Activated CD8-positive, alpha-beta T cell treated with anti-CD3 and anti-CD28 coated beads, Interleukin-2, amount 10 ng/mL, durations not matched to agents 7 days and 5 days (primary cell): ENCODE measurements around the gene COX14. TPM values are rescaled to one million over a fixed set of nuclear protein-coding genes. Genes with fewer than 3 reads are reported as not detected.

Source experiments
- ATAC-seq: fragments of 150-1000 bp; cut with Tn5 transposase; one replicate; pipeline ENCODE4 v1.10.0; 2021; ENCODE audit warnings: moderate library complexity
- CTCF ChIA-PET: fragments of 350-600 bp; sonication (Branson Sonifier 250); formaldehyde crosslinking; loops from one replicate; lab custom pipeline; 2021; ENCODE audit warnings: antibody characterized with exemption; lab: Charles Lee
- POLR2A ChIA-PET: fragments of 350-600 bp; sonication (Branson Sonifier 250); formaldehyde crosslinking; loops from one replicate; lab custom pipeline; 2021; ENCODE audit warnings: antibody characterized with exemption; lab: Charles Lee
- DNase-seq: peaks from one replicate; pipeline ENCODE4 v3.0.0-alpha.2; 2020
- H3K27ac Mint-ChIP-seq: one replicate; pipeline ENCODE4 v1.8.0; 2021; ENCODE audit warnings: mild to moderate bottlenecking, mixed read lengths
- H3K27me3 Mint-ChIP-seq: one replicate; pipeline ENCODE4 v1.8.0; 2021; ENCODE audit warnings: low read depth, mixed read lengths
- H3K36me3 Mint-ChIP-seq: one replicate; pipeline ENCODE4 v1.8.0; 2021; ENCODE audit warnings: low read depth, mixed read lengths
- H3K4me1 Mint-ChIP-seq: one replicate; pipeline ENCODE4 v1.8.0; 2021; ENCODE audit warnings: low read depth, mixed read lengths
- H3K4me3 Mint-ChIP-seq: one replicate; pipeline ENCODE4 v1.8.0; 2021; ENCODE audit warnings: mild to moderate bottlenecking, mixed read lengths
- H3K9me3 Mint-ChIP-seq: one replicate; pipeline ENCODE4 v1.8.0; 2022; ENCODE audit warnings: mixed read lengths; ENCODE audit not compliant: insufficient read depth
- total RNA-seq, 2 experiments: library from RNA; stranded (reverse); gene quantifications; one replicate each; pipeline ENCODE4 v1.2.3, GENCODE V29; 2021

The COX14 gene
- total RNA-seq, 2 experiments from 2014 or later = 50.0 to 51.6 TPM

- ChIA-PET POLR2A (no interaction called here), CTCF (interaction anchor here (0.8 to 4.5 kb wide), 2 partner anchors 10 to 31 kb away, joined by 5 to 42 read pairs; partner anchors contain the start of gene COX14)
- DNase-seq (no peak), ATAC-seq (no peak)
- H3K27ac Mint-ChIP-seq = no peak overlapping the region
- H3K4me3 Mint-ChIP-seq = no peak overlapping the region
- H3K27me3 Mint-ChIP-seq = no peaks in the 10 kb centered on the region
- H3K4me1 Mint-ChIP-seq = no peaks in the 10 kb centered on the region
- H3K9me3 Mint-ChIP-seq = no peaks in the 10 kb centered on the region
- H3K36me3 Mint-ChIP-seq = peaks cover 39% of the 10 kb centered on the region
These were observed 10.4 kb upstream of the COX14 start for GRCh38 chr12:50101663-50102062.

- Mint-ChIP-seq H3K4me1 (no peaks in the 10 kb centered on the region), H3K9me3 (no peaks in the 10 kb centered on the region), H3K27me3 (no peaks in the 10 kb centered on the region), H3K36me3 (peaks cover 35% of the 10 kb centered on the region), H3K4me3 (no peak overlapping the region), H3K27ac (no peak overlapping the region)
- ATAC-seq (no peak), DNase-seq (no peak)
- POLR2A ChIA-PET = no interaction called here
- CTCF ChIA-PET = interaction anchor here (0.8 to 4.5 kb wide), 4 partner anchors 9 to 73 kb away, joined by 5 to 42 read pairs (median 7); partner anchors contain the start of gene COX14
These were observed 9.9 kb upstream of the COX14 start for GRCh38 chr12:50102131-50102531.

GRCh38 chr12:50102646-50103309 lies 9.3 kb upstream of the COX14 start:
- no peaks in the 10 kb centered on the region for H3K4me1 Mint-ChIP-seq
- ATAC-seq (no peak), DNase-seq (no peak)
- H3K36me3 Mint-ChIP-seq = peaks cover 35% of the 10 kb centered on the region
- CTCF ChIA-PET = interaction anchor here (0.7 to 4.5 kb wide), 6 partner anchors 8 to 136 kb away, joined by 3 to 42 read pairs (median 5); partner anchors contain the start of genes COX14 and SMARCD1
- no peak overlapping the region for H3K27ac Mint-ChIP-seq
- H3K9me3 Mint-ChIP-seq = no peaks in the 10 kb centered on the region
- POLR2A ChIA-PET = interaction anchor here (1.4 kb wide), 1 partner anchor 9 kb away, joined by 6 read pairs; the partner anchor contains the start of gene COX14
- H3K27me3 Mint-ChIP-seq = no peaks in the 10 kb centered on the region
- H3K4me3 Mint-ChIP-seq = no peak overlapping the region

GRCh38 chr12:50103351-50103750 lies 8.7 kb upstream of the COX14 start:
- peaks cover 29% of the 10 kb centered on the region for H3K36me3 Mint-ChIP-seq
- H3K4me1 Mint-ChIP-seq = no peaks in the 10 kb centered on the region
- H3K9me3 Mint-ChIP-seq = no peaks in the 10 kb centered on the region
- DNase-seq = no peak
- CTCF ChIA-PET = interaction anchor here (0.7 to 4.5 kb wide), 7 partner anchors 8 to 136 kb away, joined by 3 to 42 read pairs (median 4); partner anchors contain the start of genes COX14 and SMARCD1
- no peaks in the 10 kb centered on the region for H3K27me3 Mint-ChIP-seq
- H3K4me3 Mint-ChIP-seq = no peak overlapping the region
- no peak for ATAC-seq
- POLR2A ChIA-PET = interaction anchor here (0.7 to 1.4 kb wide), 3 partner anchors 9 to 23 kb away, joined by 3 to 6 read pairs (median 3); partner anchors contain the start of gene COX14
- no peak overlapping the region for H3K27ac Mint-ChIP-seq

GRCh38 chr12:50103767-50104321 lies 8.2 kb upstream of the COX14 start, which contains the start of gene GPD1:
GPD1 (plus strand) TSS chr12:50104008; CDS start chr12:50104051, 43 bp downstream.
- no peak within 1 kb of the TSS for H3K27ac Mint-ChIP-seq
- no peaks in the 10 kb centered on the region for H3K4me1 Mint-ChIP-seq
- peaks cover 24% of the 10 kb centered on the region for H3K36me3 Mint-ChIP-seq
- H3K9me3 Mint-ChIP-seq = no peaks in the 10 kb centered on the region
- ChIA-PET CTCF (interaction anchor here (0.7 to 4.5 kb wide), 7 partner anchors 7 to 137 kb away, joined by 3 to 42 read pairs (median 4); partner anchors contain the start of genes COX14 and SMARCD1), POLR2A (interaction anchor here (0.7 to 1.4 kb wide), 3 partner anchors 8 to 22 kb away, joined by 3 to 6 read pairs (median 3); partner anchors contain the start of gene COX14)
- DNase-seq = no peak
- H3K4me3 Mint-ChIP-seq = no peak within 1 kb of the TSS
- no peaks in the 10 kb centered on the region for H3K27me3 Mint-ChIP-seq
- peak; percentile 50 for ATAC-seq

- peaks cover 16% of the 10 kb centered on the region for H3K36me3 Mint-ChIP-seq
- DNase-seq (no peak), ATAC-seq (no peak)
- H3K4me1 Mint-ChIP-seq = no peaks in the 10 kb centered on the region
- no peaks in the 10 kb centered on the region for H3K27me3 Mint-ChIP-seq
- H3K4me3 Mint-ChIP-seq = no peak overlapping the region
- POLR2A ChIA-PET = interaction anchor here (0.8 kb wide), 1 partner anchor 21 kb away, joined by 3 read pairs; no protein-coding TSS in a partner anchor
- H3K9me3 Mint-ChIP-seq = no peaks in the 10 kb centered on the region
- CTCF ChIA-PET = interaction anchor here (1.0 to 4.5 kb wide), 5 partner anchors 6 to 71 kb away, joined by 3 to 42 read pairs (median 4); partner anchors contain the start of gene COX14
- no peak overlapping the region for H3K27ac Mint-ChIP-seq
These were observed 7.3 kb upstream of the COX14 start for GRCh38 chr12:50104417-50105366.

- peaks cover 7% of the 10 kb centered on the region for H3K36me3 Mint-ChIP-seq
- H3K9me3 Mint-ChIP-seq = no peaks in the 10 kb centered on the region
- no peak overlapping the region for H3K4me3 Mint-ChIP-seq
- ChIA-PET POLR2A (interaction anchor here (0.5 kb wide), 1 partner anchor 46 kb away, joined by 3 read pairs; no protein-coding TSS in a partner anchor), CTCF (interaction anchor here (0.7 kb wide), 1 partner anchor 31 kb away, joined by 3 read pairs; no protein-coding TSS in a partner anchor)
- no peak overlapping the region for H3K27ac Mint-ChIP-seq
- H3K27me3 Mint-ChIP-seq = no peaks in the 10 kb centered on the region
- DNase-seq (no peak), ATAC-seq (no peak)
- H3K4me1 Mint-ChIP-seq = peaks cover 9% of the 10 kb centered on the region
These were observed 6.1 kb upstream of the COX14 start for GRCh38 chr12:50105913-50106450.

GRCh38 chr12:50106907-50107306 lies 5.1 kb upstream of the COX14 start:
- H3K27me3 Mint-ChIP-seq = no peaks in the 10 kb centered on the region
- no peak overlapping the region for H3K27ac Mint-ChIP-seq
- ATAC-seq (no peak), DNase-seq (no peak)
- CTCF ChIA-PET = interaction anchor here (1.2 kb wide), 1 partner anchor 140 kb away, joined by 3 read pairs; no protein-coding TSS in a partner anchor
- H3K36me3 Mint-ChIP-seq = peaks cover under 1% of the 10 kb centered on the region
- no peak overlapping the region for H3K4me3 Mint-ChIP-seq
- POLR2A ChIA-PET = no interaction called here
- no peaks in the 10 kb centered on the region for H3K9me3 Mint-ChIP-seq
- H3K4me1 Mint-ChIP-seq = peaks cover 14% of the 10 kb centered on the region

GRCh38 chr12:50107416-50108268 lies 4.4 kb upstream of the COX14 start:
- no peak for ATAC-seq
- peaks cover 14% of the 10 kb centered on the region for H3K4me1 Mint-ChIP-seq
- H3K9me3 Mint-ChIP-seq = no peaks in the 10 kb centered on the region
- H3K27ac Mint-ChIP-seq = no peak overlapping the region
- CTCF ChIA-PET = interaction anchor here (0.6 to 7.0 kb wide), 7 partner anchors 19 to 140 kb away, joined by 3 to 141 read pairs (median 3); no protein-coding TSS in a partner anchor
- POLR2A ChIA-PET = interaction anchor here (0.5 kb wide), 1 partner anchor 113 kb away, joined by 3 read pairs; no protein-coding TSS in a partner anchor
- DNase-seq = no peak
- no peaks in the 10 kb centered on the region for H3K27me3 Mint-ChIP-seq
- H3K4me3 Mint-ChIP-seq = no peak overlapping the region
- peaks cover 3% of the 10 kb centered on the region for H3K36me3 Mint-ChIP-seq

GRCh38 chr12:50109319-50109718 lies 2.7 kb upstream of the COX14 start:
- ATAC-seq (no peak), DNase-seq (no peak)
- CTCF ChIA-PET = interaction anchor here (1.9 to 7.0 kb wide), 7 partner anchors 16 to 140 kb away, joined by 6 to 144 read pairs (median 49); partner anchors contain the start of genes CERS5 and SMARCD1
- peaks cover 6% of the 10 kb centered on the region for H3K36me3 Mint-ChIP-seq
- H3K27ac Mint-ChIP-seq = no peak overlapping the region
- H3K4me1 Mint-ChIP-seq = peaks cover 25% of the 10 kb centered on the region
- POLR2A ChIA-PET = no interaction called here
- H3K27me3 Mint-ChIP-seq = no peaks in the 10 kb centered on the region
- H3K9me3 Mint-ChIP-seq = no peaks in the 10 kb centered on the region
- no peak overlapping the region for H3K4me3 Mint-ChIP-seq
